CD4-positive, alpha-beta memory T cell (primary cell): Measurements from ENCODE around the gene APEX1. TPM values are rescaled to one million over a fixed set of nuclear protein-coding genes. Genes with fewer than 3 reads are reported as not detected.
"Not testable (repeated sequence)": the region's sequence is repeated elsewhere in the genome, so short reads cannot be mapped to it uniquely, and the experiment has no call there.

Experiments
- CTCF ChIA-PET: fragments of 350-600 bp; sonication (Branson Sonifier 250); formaldehyde crosslinking; loops from one replicate; lab custom pipeline; 2021; ENCODE audit warnings: inconsistent platforms; ENCODE audit not compliant: partially characterized antibody; lab: Charles Lee
- POLR2A ChIA-PET: fragments of 350-600 bp; sonication (Branson Sonifier 250); formaldehyde crosslinking; loops from one replicate; lab custom pipeline; 2021; ENCODE audit not compliant: partially characterized antibody; lab: Charles Lee
- DNase-seq, 5 donors: peaks; one replicate each; pipeline versions ENCODE4 v3.0.0 to v3.0.0-alpha.2; 2020 to 2022; ENCODE audit warnings: mixed read lengths in 1 of 5
- H3K27ac ChIP-seq: one replicate; pipeline ENCODE4 v1.7.0; 2013; ENCODE audit warnings: low read depth, low read length
- H3K27me3 ChIP-seq: 2 replicates; pipeline ENCODE4 v1.7.0; 2013; ENCODE audit warnings: mild to moderate bottlenecking, low read length, moderate library complexity; ENCODE audit not compliant: insufficient read depth
- H3K36me3 ChIP-seq: 2 replicates; pipeline ENCODE4 v1.7.0; 2013; ENCODE audit warnings: mild to moderate bottlenecking, low read length, moderate library complexity; ENCODE audit not compliant: insufficient read depth
- H3K4me1 ChIP-seq: 2 replicates; pipeline ENCODE4 v1.7.0; 2013; ENCODE audit warnings: mild to moderate bottlenecking, low read length, moderate library complexity; ENCODE audit not compliant: insufficient read depth
- H3K4me3 ChIP-seq, 2 donors: one replicate each; pipeline ENCODE4 v1.7.0; 2013; ENCODE audit warnings: low read length in 2 of 2, mild to moderate bottlenecking in 1 of 2
- H3K9me3 ChIP-seq, 2 donors: one replicate each; pipeline ENCODE4 v1.7.0; 2013; ENCODE audit warnings: low read length in 2 of 2, control low read depth in 1 of 2; ENCODE audit not compliant: control insufficient read depth in 1 of 2
- H3K27ac Mint-ChIP-seq, 7 donors: one replicate each; pipeline ENCODE4 v1.8.0; 2020 to 2021; ENCODE audit warnings: mixed read lengths in 7 of 7, mild to moderate bottlenecking in 6 of 7, inconsistent platforms in 3 of 7, moderate library complexity in 3 of 7
- H3K27me3 Mint-ChIP-seq, 2 donors: one replicate each; pipeline ENCODE4 v1.8.0; 2020 to 2021; ENCODE audit warnings: mixed read lengths in 2 of 2
- H3K36me3 Mint-ChIP-seq, 2 donors: one replicate each; pipeline ENCODE4 v1.8.0; 2020 to 2021; ENCODE audit warnings: mixed read lengths in 2 of 2, inconsistent platforms in 1 of 2, mild to moderate bottlenecking in 1 of 2
- H3K4me1 Mint-ChIP-seq, 4 donors: one replicate each; pipeline ENCODE4 v1.8.0; 2020 to 2021; ENCODE audit warnings: mixed read lengths in 4 of 4, mild to moderate bottlenecking in 1 of 4
- H3K4me3 Mint-ChIP-seq, 8 donors: one replicate each; pipeline ENCODE4 v1.8.0; 2020 to 2021; ENCODE audit warnings: mixed read lengths in 8 of 8, mild to moderate bottlenecking in 7 of 8, moderate library complexity in 6 of 8, inconsistent platforms in 3 of 8
- H3K9me3 Mint-ChIP-seq, 8 donors: one replicate each; pipeline ENCODE4 v1.8.0; 2020 to 2021; ENCODE audit warnings: mixed read lengths in 8 of 8, mild to moderate bottlenecking in 5 of 8, inconsistent platforms in 3 of 8, moderate library complexity in 1 of 8
- intact Hi-C: fragments of 100-400 bp; cut with micrococcal nuclease; formaldehyde crosslinking; loops from one replicate; pipeline ENCODE4 v1.15.1; 2023
- polyA plus RNA-seq, 2 donors: library from polyadenylated mRNA; unstranded; fragments of 300-500 nt; fragmentation: Illumina TruSeq; gene quantifications; one replicate each; pipeline ENCODE4 v1.2.3, GENCODE V29; 2021
- total RNA-seq, 2 experiments: library from RNA; stranded (reverse); gene quantifications; one replicate each; pipeline ENCODE4 v1.2.3, GENCODE V29; 2021

Gene APEX1
- total and polyA plus RNA-seq, 4 experiments from 2014 or later: 102 to 144 (median 122) TPM

- ChIA-PET POLR2A (no interaction called here), CTCF (interaction anchor here (0.5 kb wide), 1 partner anchor 10 kb away, joined by 3 read pairs; no protein-coding TSS in a partner anchor)
- Histone ChIP-seq H3K4me1 (no peaks in the 10 kb centered on the region), H3K9me3 (no peaks in the 10 kb centered on the region), H3K27ac (no peak overlapping the region), H3K4me3 (no peak overlapping the region), H3K27me3 (no peaks in the 10 kb centered on the region), H3K36me3 (no peaks in the 10 kb centered on the region)
- H3K27ac Mint-ChIP-seq: peak overlapping the region in 1 of 7 donors; percentile 6
- no peaks in the 10 kb centered on the region for H3K36me3 Mint-ChIP-seq
- no peak overlapping the region for H3K4me3 Mint-ChIP-seq
- H3K27me3 Mint-ChIP-seq: no peaks in the 10 kb centered on the region
- intact Hi-C loops: no loop called here
- DNase-seq: no peak
- H3K4me1 Mint-ChIP-seq: peaks cover 0 to 10% (median 6%) of the 10 kb centered on the region in 4 donors
- H3K9me3 Mint-ChIP-seq: peaks cover 0 to 2% (median 0%) of the 10 kb centered on the region in 8 donors
Observed at GRCh38 chr14:20503898-20504297, 48.9 kb downstream of the APEX1 start.

GRCh38 chr14:20506276-20506675 lies 51.2 kb downstream of the APEX1 start:
- H3K4me3 Mint-ChIP-seq, H3K9me3 ChIP-seq, H3K27me3 ChIP-seq, CTCF ChIA-PET, H3K27ac ChIP-seq, H3K4me1 Mint-ChIP-seq, H3K27ac Mint-ChIP-seq, H3K27me3 Mint-ChIP-seq, H3K4me1 ChIP-seq, POLR2A ChIA-PET, H3K9me3 Mint-ChIP-seq, H3K36me3 ChIP-seq, H3K4me3 ChIP-seq, intact Hi-C loops, H3K36me3 Mint-ChIP-seq, DNase-seq: not testable (repeated sequence)

GRCh38 chr14:20506752-20507151 lies 51.7 kb downstream of the APEX1 start:
- not testable (repeated sequence) for H3K27me3 Mint-ChIP-seq

More at GRCh38 chr14:20506752-20507151, 51.7 kb downstream of the APEX1 start:
- H3K4me1 Mint-ChIP-seq, intact Hi-C loops, H3K36me3 ChIP-seq, H3K9me3 ChIP-seq, H3K4me1 ChIP-seq, H3K4me3 ChIP-seq, H3K4me3 Mint-ChIP-seq, H3K36me3 Mint-ChIP-seq, H3K27me3 ChIP-seq, H3K27ac ChIP-seq, CTCF ChIA-PET, H3K9me3 Mint-ChIP-seq, POLR2A ChIA-PET, H3K27ac Mint-ChIP-seq, DNase-seq: not testable (repeated sequence)

Other genes starting within 250 kb of the APEX1 start
- not detected for gene OR11H6, start 231.5 kb upstream of the APEX1 start, total RNA-seq
- gene OR11H6, start 231.5 kb upstream of the APEX1 start, polyA plus RNA-seq: not detected
- gene OR11H7, start 226.2 kb upstream of the APEX1 start, total RNA-seq: not detected
- gene OR11H7, start 226.2 kb upstream of the APEX1 start, polyA plus RNA-seq: not detected
- not detected for gene OR11H4, start 215.9 kb upstream of the APEX1 start, total RNA-seq
- not detected for gene OR11H4, start 215.9 kb upstream of the APEX1 start, polyA plus RNA-seq
- gene TTC5, start 149.3 kb upstream of the APEX1 start, total RNA-seq: 10 to 100 TPM; 26.0 to 26.1 TPM
- gene TTC5, start 149.3 kb upstream of the APEX1 start, polyA plus RNA-seq: 10 to 100 TPM; 23.8 to 26.1 TPM
- gene CCNB1IP1, start 121.9 kb upstream of the APEX1 start, total RNA-seq: 10 to 100 TPM; 21.2 to 24.3 TPM
- 10 to 100 TPM; 10.6 to 11.5 TPM for gene CCNB1IP1, start 121.9 kb upstream of the APEX1 start, polyA plus RNA-seq
- 10 to 100 TPM; 20.3 to 25.0 TPM for gene PARP2, start 111.6 kb upstream of the APEX1 start, total RNA-seq
- gene PARP2, start 111.6 kb upstream of the APEX1 start, polyA plus RNA-seq: 10 to 100 TPM; 13.1 to 13.6 TPM
- 10 to 100 TPM; 66.7 to 67.3 TPM for gene TEP1, start 41.7 kb upstream of the APEX1 start, total RNA-seq
- 1 to 10 TPM in 1 of 2 donors, not detected in 1; 6.8 TPM for gene TEP1, start 41.7 kb upstream of the APEX1 start, polyA plus RNA-seq
- under 1 TPM; 0.14 to 0.15 TPM for gene KLHL33, start 19.1 kb upstream of the APEX1 start, total RNA-seq
- gene KLHL33, start 19.1 kb upstream of the APEX1 start, polyA plus RNA-seq: not detected
- gene OSGEP, start 414 bp upstream of the APEX1 start, total RNA-seq: 10 to 100 TPM; 72.3 to 75.9 TPM
- gene OSGEP, start 414 bp upstream of the APEX1 start, polyA plus RNA-seq: 10 to 100 TPM; 39.3 to 41.8 TPM
- 10 to 100 TPM; 77.8 to 78.1 TPM for gene PIP4P1, start 6.2 kb downstream of the APEX1 start, total RNA-seq
- gene PIP4P1, start 6.2 kb downstream of the APEX1 start, polyA plus RNA-seq: 10 to 100 TPM; 32.4 to 44.3 TPM
- gene PNP, start 14.2 kb downstream of the APEX1 start, total RNA-seq: 100 to 1,000 TPM; 106 to 108 TPM
- gene PNP, start 14.2 kb downstream of the APEX1 start, polyA plus RNA-seq: 100 to 1,000 TPM in 1 of 2 donors, 10 to 100 TPM in 1; 53.8 to 101 TPM
- 1 to 10 TPM; 1.2 to 1.4 TPM for gene RNASE10, start 50.3 kb downstream of the APEX1 start, total RNA-seq
- not detected for gene RNASE10, start 50.3 kb downstream of the APEX1 start, polyA plus RNA-seq
- gene RNASE9, start 105.8 kb downstream of the APEX1 start, total RNA-seq: not detected
- not detected for gene RNASE9, start 105.8 kb downstream of the APEX1 start, polyA plus RNA-seq
- gene RNASE11, start 132.8 kb downstream of the APEX1 start, total RNA-seq: not detected
- not detected for gene RNASE11, start 132.8 kb downstream of the APEX1 start, polyA plus RNA-seq
- gene RNASE12, start 136.2 kb downstream of the APEX1 start, total RNA-seq: not detected
- gene RNASE12, start 136.2 kb downstream of the APEX1 start, polyA plus RNA-seq: not detected
- gene OR6S1, start 186.5 kb downstream of the APEX1 start, total RNA-seq: not detected
- not detected for gene OR6S1, start 186.5 kb downstream of the APEX1 start, polyA plus RNA-seq
- gene RNASE4, start 229.3 kb downstream of the APEX1 start, total RNA-seq: 1 to 10 TPM; 2.1 to 2.6 TPM
- gene RNASE4, start 229.3 kb downstream of the APEX1 start, polyA plus RNA-seq: 1 to 10 TPM; 1.6 to 2.5 TPM
- gene ANG, start 233.5 kb downstream of the APEX1 start, total RNA-seq: 1 to 10 TPM; 1.1 to 1.3 TPM
- gene ANG, start 233.5 kb downstream of the APEX1 start, polyA plus RNA-seq: 1 to 10 TPM; 1.4 to 2.8 TPM